Duodenal mucosa (tissue), 2 donors: Measurements from ENCODE around the gene N4BP3.
"Not testable (repeated sequence)": the region's sequence is repeated elsewhere in the genome, so short reads cannot be mapped to it uniquely, and the experiment has no call there.

Source experiments
- H3K27ac ChIP-seq: one replicate; pipeline ENCODE4 v1.7.0; 2013; ENCODE audit warnings: low read depth, low read length
- H3K27me3 ChIP-seq, 2 donors: one replicate each; pipeline ENCODE4 v1.7.0; 2013; ENCODE audit warnings: low read length in 2 of 2, control low read depth in 1 of 2; ENCODE audit not compliant: insufficient read depth in 2 of 2, control insufficient read depth in 1 of 2
- H3K36me3 ChIP-seq, 2 donors: one replicate each; pipeline ENCODE4 v1.7.0; 2013; ENCODE audit warnings: low read length in 2 of 2, control low read depth in 1 of 2; ENCODE audit not compliant: insufficient read depth in 2 of 2, control insufficient read depth in 1 of 2
- H3K4me1 ChIP-seq, 2 donors: one replicate each; pipeline ENCODE4 v1.7.0; 2013; ENCODE audit warnings: low read length in 2 of 2, control low read depth in 1 of 2; ENCODE audit not compliant: insufficient read depth in 2 of 2, control insufficient read depth in 1 of 2
- H3K4me3 ChIP-seq, 2 donors: one replicate each; pipeline ENCODE4 v1.7.0; 2013; ENCODE audit warnings: low read length in 2 of 2, low read depth in 1 of 2
- H3K9ac ChIP-seq, 2 donors: one replicate each; pipeline ENCODE4 v1.7.0; 2013; ENCODE audit warnings: low read length in 2 of 2, low read depth in 1 of 2
- H3K9me3 ChIP-seq, 2 donors: one replicate each; pipeline ENCODE4 v1.7.0; 2013; ENCODE audit warnings: low read length in 2 of 2, control low read depth in 1 of 2; ENCODE audit not compliant: control insufficient read depth in 1 of 2

The N4BP3 gene

GRCh38 chr5:178120607-178121357 is 7.5 kb downstream of the N4BP3 start:
- H3K27ac ChIP-seq: no peak overlapping the region
- peaks cover 10 to 20% of the 10 kb centered on the region in 2 donors for H3K4me1 ChIP-seq
- H3K4me3 ChIP-seq: peak overlapping the region; percentile 43 to 55
- H3K36me3 ChIP-seq: no peaks in the 10 kb centered on the region
- H3K9me3 ChIP-seq: no peaks in the 10 kb centered on the region
- H3K27me3 ChIP-seq: peaks cover 22 to 23% of the 10 kb centered on the region in 2 donors
- peak overlapping the region in 1 of 2 donors; percentile 32 for H3K9ac ChIP-seq

GRCh38 chr5:178121391-178122276 is 8.3 kb downstream of the N4BP3 start:
- Histone ChIP-seq H3K4me3 (peak overlapping the region; percentile 43 to 55), H3K4me1 (peaks cover 10 to 16% of the 10 kb centered on the region in 2 donors), H3K9me3 (no peaks in the 10 kb centered on the region), H3K9ac (peak overlapping the region in 1 of 2 donors; percentile 32), H3K36me3 (no peaks in the 10 kb centered on the region), H3K27ac (no peak overlapping the region), H3K27me3 (peaks cover 14 to 15% of the 10 kb centered on the region in 2 donors)

GRCh38 chr5:178122346-178122745 is 9.0 kb downstream of the N4BP3 start:
- no peaks in the 10 kb centered on the region for H3K9me3 ChIP-seq
- H3K4me3 ChIP-seq: no peak overlapping the region
- H3K9ac ChIP-seq: no peak overlapping the region
- peaks cover 10 to 14% of the 10 kb centered on the region in 2 donors for H3K4me1 ChIP-seq
- H3K36me3 ChIP-seq: no peaks in the 10 kb centered on the region
- H3K27ac ChIP-seq: no peak overlapping the region
- H3K27me3 ChIP-seq: peaks cover 7 to 9% of the 10 kb centered on the region in 2 donors

GRCh38 chr5:178123094-178123965 is 10.0 kb downstream of the N4BP3 start:
- Histone ChIP-seq H3K9me3 (no peaks in the 10 kb centered on the region), H3K4me3 (no peak overlapping the region), H3K27ac (no peak overlapping the region), H3K9ac (no peak overlapping the region), H3K27me3 (peaks cover 0 to 1% of the 10 kb centered on the region in 2 donors), H3K36me3 (no peaks in the 10 kb centered on the region), H3K4me1 (peaks cover 10 to 14% of the 10 kb centered on the region in 2 donors)

- no peak overlapping the region for H3K27ac ChIP-seq
- H3K27me3 ChIP-seq: no peaks in the 10 kb centered on the region
- no peak overlapping the region for H3K4me3 ChIP-seq
- peaks cover 10 to 14% of the 10 kb centered on the region in 2 donors for H3K4me1 ChIP-seq
- H3K9me3 ChIP-seq: no peaks in the 10 kb centered on the region
- H3K9ac ChIP-seq: no peak overlapping the region
- H3K36me3 ChIP-seq: no peaks in the 10 kb centered on the region
Measured at GRCh38 chr5:178123966-178124925, 10.9 kb downstream of the N4BP3 start.

- Histone ChIP-seq H3K27ac (no peak overlapping the region), H3K36me3 (no peaks in the 10 kb centered on the region), H3K4me1 (peaks cover 10 to 14% of the 10 kb centered on the region in 2 donors), H3K4me3 (no peak overlapping the region), H3K9me3 (no peaks in the 10 kb centered on the region), H3K9ac (no peak overlapping the region), H3K27me3 (no peaks in the 10 kb centered on the region)
Measured at GRCh38 chr5:178125253-178125906, 12.0 kb downstream of the N4BP3 start.

GRCh38 chr5:178126556-178126955 is 13.2 kb downstream of the N4BP3 start:
- H3K9ac ChIP-seq: no peak overlapping the region
- H3K27ac ChIP-seq: no peak overlapping the region
- no peak overlapping the region for H3K4me3 ChIP-seq
- no peaks in the 10 kb centered on the region for H3K27me3 ChIP-seq
- no peaks in the 10 kb centered on the region for H3K9me3 ChIP-seq
- H3K4me1 ChIP-seq: peaks cover 6 to 8% of the 10 kb centered on the region in 2 donors
- H3K36me3 ChIP-seq: no peaks in the 10 kb centered on the region

GRCh38 chr5:178127300-178128009 is 14.1 kb downstream of the N4BP3 start:
- not testable (repeated sequence) for H3K27ac ChIP-seq, H3K36me3 ChIP-seq, H3K9ac ChIP-seq, H3K9me3 ChIP-seq, H3K27me3 ChIP-seq, H3K4me1 ChIP-seq, H3K4me3 ChIP-seq
